MM.1S (cell line): ENCODE measurements around the gene CDC20B.

Experiments used
- DNase-seq: peaks from one replicate; pipeline ENCODE4 v3.0.0-alpha.2; 2015
- H2AFZ ChIP-seq: fragments of 300-600 bp; sonication (generic); 2 replicates; pipeline ENCODE4 v1.6.0; 2016; ENCODE audit warnings: antibody characterized with exemption, low read length
- H3F3A ChIP-seq: fragments of 300-600 bp; sonication (generic); 2 replicates; pipeline ENCODE4 v1.6.1; 2016; ENCODE audit warnings: mild to moderate bottlenecking, antibody characterized with exemption, low read length, moderate library complexity, mixed read lengths; ENCODE audit not compliant: insufficient read depth
- H3K27ac ChIP-seq: fragments of 300-600 bp; sonication (generic); 2 replicates; pipeline ENCODE4 v1.5.1; 2016; ENCODE audit warnings: mild to moderate bottlenecking, low read length
- H3K27me3 ChIP-seq: fragments of 300-600 bp; sonication (generic); replicated peaks from 2 replicates; pipeline ENCODE4 v1.6.0; 2016; ENCODE audit warnings: low read length; ENCODE audit not compliant: insufficient read depth
- H3K36me3 ChIP-seq: fragments of 300-600 bp; sonication (generic); replicated peaks from 2 replicates; pipeline ENCODE4 v1.6.1; 2016; ENCODE audit warnings: mild to moderate bottlenecking, low read length, mixed read lengths; ENCODE audit not compliant: insufficient read depth
- H3K4me1 ChIP-seq: fragments of 300-600 bp; sonication (generic); 2 replicates; pipeline ENCODE4 v1.6.1; 2016; ENCODE audit warnings: low read length, mixed read lengths
- H3K4me2 ChIP-seq: fragments of 300-600 bp; sonication (generic); 2 replicates; pipeline ENCODE4 v1.6.0; 2016; ENCODE audit warnings: low read depth, low read length
- H3K4me3 ChIP-seq: fragments of 300-600 bp; sonication (generic); 2 replicates; pipeline ENCODE4 v1.5.1; 2016; ENCODE audit warnings: low read length, mixed read lengths
- H3K79me2 ChIP-seq: fragments of 300-600 bp; sonication (generic); 2 replicates; pipeline ENCODE4 v1.6.1; 2016; ENCODE audit warnings: mixed run types, low read length, mixed read lengths
- H3K9ac ChIP-seq: fragments of 300-600 bp; sonication (generic); 2 replicates; pipeline ENCODE4 v1.6.1; 2016; ENCODE audit warnings: low read length, mixed read lengths
- H3K9me2 ChIP-seq: fragments of 300-600 bp; sonication (generic); replicated peaks from 2 replicates; pipeline ENCODE4 v1.6.1; 2016; ENCODE audit warnings: mild to moderate bottlenecking, low read length, mixed read lengths; ENCODE audit not compliant: insufficient read depth
- H3K9me3 ChIP-seq: fragments of 300-600 bp; sonication (generic); replicated peaks from 2 replicates; pipeline ENCODE4 v1.6.1; 2016; ENCODE audit warnings: mild to moderate bottlenecking, low read length, mixed read lengths; ENCODE audit not compliant: insufficient read depth
- H4K20me1 ChIP-seq: fragments of 300-600 bp; sonication (generic); 2 replicates; pipeline ENCODE4 v1.6.1; 2016; ENCODE audit warnings: mild to moderate bottlenecking, low read length, moderate library complexity, mixed read lengths; ENCODE audit not compliant: insufficient read depth
- CTCF ChIP-seq: fragments of 300-600 bp; sonication (generic); IDR thresholded peaks from 2 replicates; pipeline ENCODE4 v1.5.1; 2016; ENCODE audit warnings: antibody characterized with exemption, low read length, mixed read lengths
- EZH2 ChIP-seq: fragments of 300-600 bp; sonication (generic); optimal IDR thresholded peaks from 2 replicates; pipeline ENCODE3; 2017; ENCODE audit warnings: low read depth, mild to moderate bottlenecking, antibody characterized with exemption, low read length, mixed read lengths
- EZH2phosphoT487 ChIP-seq: fragments of 300-600 bp; sonication (generic); IDR thresholded peaks from 2 replicates; pipeline ENCODE4 v1.6.1; 2018; ENCODE audit warnings: antibody characterized with exemption, low read length

CDC20B gene

GRCh38 chr5:55219770-55220169, 46.8 kb upstream of the CDC20B start:
- Histone ChIP-seq H3K27ac (no peak overlapping the region), H3K9me2 (no peaks in the 10 kb centered on the region), H3K4me2 (no peak overlapping the region), H3K4me3 (no peak overlapping the region), H3K9me3 (no peaks in the 10 kb centered on the region), H3K27me3 (no peaks in the 10 kb centered on the region), H2AFZ (no peak overlapping the region), H3K4me1 (no peaks in the 10 kb centered on the region), H3K9ac (no peak overlapping the region), H3F3A (no peaks in the 10 kb centered on the region), H3K36me3 (no peaks in the 10 kb centered on the region), H4K20me1 (no peaks in the 10 kb centered on the region), H3K79me2 (no peaks in the 10 kb centered on the region)
- DNase-seq: no peak
- no peak for TF ChIP-seq EZH2
- TF ChIP-seq CTCF: no peak
- no peak for TF ChIP-seq EZH2phosphoT487

DNA sequence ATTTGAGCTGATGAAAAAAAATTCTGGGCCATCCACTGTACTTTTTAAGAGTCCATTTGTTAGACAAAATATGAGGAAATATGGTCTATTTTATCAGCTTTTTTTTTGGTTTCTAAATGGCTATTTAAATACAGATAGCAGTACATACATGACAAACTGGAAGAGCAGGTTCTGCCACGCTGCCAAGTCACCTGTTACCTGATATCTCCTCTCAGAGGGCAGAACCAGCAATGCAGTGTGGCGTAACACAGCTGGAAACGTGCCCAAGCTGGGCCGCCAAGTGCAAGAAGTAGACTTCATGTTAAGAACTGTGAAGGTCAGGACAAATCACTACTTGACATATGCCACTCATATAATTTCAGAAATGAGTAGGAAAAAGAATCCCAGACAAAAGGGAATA, 46.0 kb upstream of the CDC20B start:
- Histone ChIP-seq H3K79me2 (no peaks in the 10 kb centered on the region), H3K9me2 (no peaks in the 10 kb centered on the region), H2AFZ (no peak overlapping the region), H4K20me1 (no peaks in the 10 kb centered on the region), H3F3A (no peaks in the 10 kb centered on the region), H3K4me1 (no peaks in the 10 kb centered on the region), H3K4me2 (no peak overlapping the region), H3K4me3 (no peak overlapping the region), H3K9me3 (no peaks in the 10 kb centered on the region), H3K27me3 (no peaks in the 10 kb centered on the region), H3K36me3 (no peaks in the 10 kb centered on the region), H3K9ac (no peak overlapping the region), H3K27ac (no peak overlapping the region)
- no peak for TF ChIP-seq CTCF
- TF ChIP-seq EZH2: no peak
- no peak for TF ChIP-seq EZH2phosphoT487
- DNase-seq: no peak

- Histone ChIP-seq H3K4me2 (no peak overlapping the region), H3K9me2 (no peaks in the 10 kb centered on the region), H3K36me3 (no peaks in the 10 kb centered on the region), H3K79me2 (no peaks in the 10 kb centered on the region), H3K4me1 (no peaks in the 10 kb centered on the region), H3K4me3 (no peak overlapping the region), H3K27ac (no peak overlapping the region), H3K9me3 (no peaks in the 10 kb centered on the region), H2AFZ (no peak overlapping the region), H4K20me1 (no peaks in the 10 kb centered on the region), H3K9ac (no peak overlapping the region), H3F3A (no peaks in the 10 kb centered on the region), H3K27me3 (no peaks in the 10 kb centered on the region)
- no peak for DNase-seq
- TF ChIP-seq EZH2: no peak
- no peak for TF ChIP-seq CTCF
- TF ChIP-seq EZH2phosphoT487: no peak
These were observed 38.4 kb upstream of the CDC20B start for GRCh38 chr5:55211184-55211874.
